ENCODE measurements around the gene RNF208.

- TF ChIP-seq CTCF (IDR thresholded peaks at IDR 0.05; ENCODE audit: low read length): no peak
- TF ChIP-seq EZH2 (IDR thresholded peaks at IDR 0.05; ENCODE audit: borderline replicate concordance, low read length): no peak
Observed at GRCh38 chr9:137173796-137174664, 48.0 kb downstream of the RNF208 start.
